Stimulated activated CD4-positive, alpha-beta T cell treated with anti-CD3 and anti-CD28 coated beads, Interleukin-12 subunit alpha, Interleukin-12 subunit beta, amount 100 ng/mL, for 48 hours (primary cell): ENCODE data around the gene FGD4.
A peak's percentile ranks its signal among the peaks of the same experiment; 100 is the strongest.

ENCODE experiments used
- DNase-seq, 3 donors: peaks; one replicate each; pipeline ENCODE4 v3.0.0-alpha.2; 2020; ENCODE audit warnings: low read depth in 2 of 3, low spot score in 1 of 3

FGD4 gene

GRCh38 chr12:32666018-32666417 is 266.7 kb downstream of the FGD4 start:
- DNase-seq = no peak

- no peak for DNase-seq
These were observed 270.2 kb downstream of the FGD4 start for GRCh38 chr12:32669584-32669983.

- DNase-seq = no peak
These were observed 272.8 kb downstream of the FGD4 start for GRCh38 chr12:32671930-32672780.

GRCh38 chr12:32679091-32679919 is 279.9 kb downstream of the FGD4 start, which contains the start of gene DNM1L:
DNM1L (plus strand) TSS chr12:32679301; CDS start chr12:32679364, 63 bp downstream.
- peak; percentile 82 to 86 (median 86) for DNase-seq

GRCh38 chr12:32679920-32680237 is 280.5 kb downstream of the FGD4 start:
- no peak for DNase-seq

- no peak for DNase-seq
These were observed 281.4 kb downstream of the FGD4 start for GRCh38 chr12:32680787-32681186.

- no peak for DNase-seq
These were observed 281.9 kb downstream of the FGD4 start for GRCh38 chr12:32681272-32681671.

GRCh38 chr12:32686340-32686739 is 287.0 kb downstream of the FGD4 start:
- no peak for DNase-seq

- DNase-seq = no peak
These were observed 289.4 kb downstream of the FGD4 start for GRCh38 chr12:32688786-32689185.

- DNase-seq = no peak
These were observed 291.6 kb downstream of the FGD4 start for GRCh38 chr12:32690927-32691326.

- DNase-seq = no peak
These were observed 293.0 kb downstream of the FGD4 start for GRCh38 chr12:32692358-32692757.

GRCh38 chr12:32693036-32693435 is 293.7 kb downstream of the FGD4 start:
- DNase-seq = no peak
